ENCODE results near the gene HIF3A. TPM values are rescaled to one million over a fixed set of nuclear protein-coding genes. Genes with fewer than 3 reads are reported as not detected.

Gene HIF3A
- total RNA-seq, 2 donors from 2014 or later, result 42.8 to 97.6 TPM

- H3K27me3 ChIP-seq (replicated peaks; ENCODE audit: insufficient read depth), result no peaks in the 10 kb centered on the region
- no peak overlapping the region for H3K4me3 ChIP-seq
- no peaks in the 10 kb centered on the region for H3K9me3 ChIP-seq
- H3K36me3 ChIP-seq, result no peaks in the 10 kb centered on the region
- TF ChIP-seq POLR2AphosphoS5 (IDR thresholded peaks at IDR 0.05), result no peak
- H3K4me1 ChIP-seq (replicated peaks), result no peaks in the 10 kb centered on the region
- no peak overlapping the region for H3K27ac ChIP-seq
- no peak for DNase-seq (ENCODE audit: low spot score)
- intact Hi-C loops (cut with DNase I), result loop anchor here (5.0 kb wide), 2 partner anchors 63 to 203 kb away; partner anchors contain the start of gene PPP5C
- 64% methylated on average over 9 of the region's 9 CpGs for WGBS
Measured at GRCh38 chr19:46284635-46285034, 12.2 kb upstream of the HIF3A start.

GRCh38 chr19:46287585-46287984 is 9.3 kb upstream of the HIF3A start:
- Histone ChIP-seq H3K4me1 (replicated peaks) (no peaks in the 10 kb centered on the region), H3K27me3 (replicated peaks; ENCODE audit: insufficient read depth) (no peaks in the 10 kb centered on the region), H3K4me3 (no peak overlapping the region), H3K36me3 (no peaks in the 10 kb centered on the region), H3K9me3 (no peaks in the 10 kb centered on the region), H3K27ac (no peak overlapping the region)
- 64% methylated on average over 7 of the region's 7 CpGs for WGBS
- TF ChIP-seq POLR2AphosphoS5 (IDR thresholded peaks at IDR 0.05) (no peak), CTCF (IDR thresholded peaks at IDR 0.05) (no peak), POLR2A (IDR thresholded peaks at IDR 0.05) (no peak)
- DNase-seq (ENCODE audit: low spot score), result no peak
- intact Hi-C loops (cut with DNase I), result no loop called here

DNA sequence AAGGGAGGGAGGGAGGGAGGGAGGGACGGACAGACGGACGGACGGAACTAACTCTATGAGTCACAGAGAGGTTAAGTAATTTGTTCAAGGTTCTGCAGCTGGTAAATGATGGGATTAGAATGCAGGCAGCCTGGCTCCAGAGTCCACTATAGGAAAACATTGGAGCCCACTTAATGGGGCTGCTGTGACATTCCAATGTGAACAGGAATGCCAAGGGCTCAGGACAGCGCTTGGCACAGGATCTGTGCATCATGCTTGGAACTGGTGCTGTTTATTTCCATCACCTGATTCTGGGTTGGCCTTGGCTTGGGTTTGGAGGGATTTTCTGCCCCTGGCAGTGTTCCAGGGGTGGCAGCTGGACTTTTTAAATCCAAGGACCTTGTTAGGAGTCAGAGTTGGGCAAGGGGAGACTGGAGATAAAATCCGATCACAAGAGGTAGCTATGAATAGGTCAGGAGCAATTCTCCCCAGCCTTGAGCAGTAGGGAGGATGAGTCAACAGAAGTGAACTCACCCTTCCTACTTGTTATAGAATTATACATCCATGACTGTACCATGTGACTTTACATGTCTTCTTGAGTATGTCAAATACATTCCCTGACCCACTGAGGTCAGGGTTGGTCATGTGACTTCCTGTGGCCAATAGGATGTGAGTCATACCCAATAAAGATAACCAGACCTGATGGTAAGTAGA is 7.8 kb upstream of the HIF3A start:
- Histone ChIP-seq H3K4me1 (replicated peaks) (no peaks in the 10 kb centered on the region), H3K36me3 (no peaks in the 10 kb centered on the region), H3K4me3 (no peak overlapping the region), H3K27ac (no peak overlapping the region), H3K9me3 (no peaks in the 10 kb centered on the region), H3K27me3 (replicated peaks; ENCODE audit: insufficient read depth) (no peaks in the 10 kb centered on the region)
- intact Hi-C loops (cut with DNase I), result no loop called here
- DNase-seq (ENCODE audit: low spot score), result no peak
- TF ChIP-seq CTCF (IDR thresholded peaks at IDR 0.05), result no peak
- no peak for TF ChIP-seq POLR2A (IDR thresholded peaks at IDR 0.05)
- TF ChIP-seq POLR2AphosphoS5 (IDR thresholded peaks at IDR 0.05), result no peak
- 56% methylated on average over 6 of the region's 6 CpGs for WGBS

DNA sequence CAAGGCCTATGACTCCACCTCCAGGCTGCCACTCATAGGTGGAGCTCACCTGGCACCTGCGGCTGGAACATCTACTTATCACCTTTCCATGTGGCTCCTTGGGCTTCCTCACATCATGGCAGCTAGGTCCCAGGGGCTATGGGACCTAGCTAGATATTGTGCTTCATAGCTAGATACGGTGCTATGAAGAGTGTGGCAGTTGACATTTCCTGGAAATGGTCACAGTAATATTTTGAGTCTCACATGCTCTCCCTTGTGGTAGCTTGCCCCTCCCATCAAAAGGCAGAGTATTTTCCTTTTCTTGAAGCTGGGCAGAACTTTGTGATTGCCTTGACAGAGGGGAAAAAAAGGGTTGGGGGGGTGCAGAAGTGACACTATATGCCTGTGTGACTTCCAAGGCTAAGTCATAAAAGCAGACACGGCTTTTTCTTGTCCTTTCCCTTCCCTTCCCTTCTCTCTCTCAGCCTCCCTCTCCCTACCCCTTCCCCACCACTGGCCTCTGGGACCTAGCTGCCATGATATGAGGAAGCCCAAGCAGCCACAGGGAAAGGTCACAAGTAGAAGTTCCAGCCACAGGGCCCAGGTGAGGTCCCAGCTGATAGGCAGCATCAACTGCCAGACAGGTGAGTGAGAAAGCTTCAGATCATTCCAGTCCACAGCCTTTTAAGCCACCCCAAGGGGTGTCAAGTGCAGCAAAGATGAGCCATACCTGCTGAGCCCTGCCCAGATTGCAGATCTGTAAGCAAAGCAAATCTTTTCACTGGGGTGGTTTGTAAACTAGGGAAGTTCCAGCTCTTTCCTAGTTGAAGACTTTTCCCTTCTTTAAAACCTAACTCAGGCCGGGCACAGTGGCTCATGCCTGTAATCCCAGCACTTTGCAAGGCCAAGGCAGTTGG is 6.9 kb upstream of the HIF3A start:
- Histone ChIP-seq H3K4me1 (replicated peaks) (no peaks in the 10 kb centered on the region), H3K4me3 (no peak overlapping the region), H3K36me3 (no peaks in the 10 kb centered on the region), H3K27ac (no peak overlapping the region), H3K9me3 (no peaks in the 10 kb centered on the region), H3K27me3 (replicated peaks; ENCODE audit: insufficient read depth) (no peaks in the 10 kb centered on the region)
- intact Hi-C loops (cut with DNase I), result no loop called here
- DNase-seq (ENCODE audit: low spot score), result no peak
- TF ChIP-seq POLR2A (IDR thresholded peaks at IDR 0.05), result no peak
- TF ChIP-seq CTCF (IDR thresholded peaks at IDR 0.05), result no peak
- TF ChIP-seq POLR2AphosphoS5 (IDR thresholded peaks at IDR 0.05), result no peak
- WGBS, result 63% methylated on average over 4 of the region's 4 CpGs

- Histone ChIP-seq H3K27ac (no peak overlapping the region), H3K4me3 (no peak overlapping the region)
Measured at GRCh38 chr19:46291829-46292228, 5.0 kb upstream of the HIF3A start.

More at GRCh38 chr19:46291829-46292228, 5.0 kb upstream of the HIF3A start:
- no peaks in the 10 kb centered on the region for H3K9me3 ChIP-seq
- intact Hi-C loops (cut with DNase I), result no loop called here
- DNase-seq (ENCODE audit: low spot score), result no peak
- H3K36me3 ChIP-seq, result no peaks in the 10 kb centered on the region
- peaks cover under 1% of the 10 kb centered on the region for H3K4me1 ChIP-seq (replicated peaks)
- H3K27me3 ChIP-seq (replicated peaks; ENCODE audit: insufficient read depth), result no peaks in the 10 kb centered on the region
- TF ChIP-seq CTCF (IDR thresholded peaks at IDR 0.05) (no peak), POLR2A (IDR thresholded peaks at IDR 0.05) (no peak), POLR2AphosphoS5 (IDR thresholded peaks at IDR 0.05) (no peak)
